GM21515 (cell line): ENCODE results near the gene PLEKHG7.

Experiments
- ATAC-seq: cut with Tn5 transposase; IDR thresholded peaks from one replicate; pipeline ENCODE4 v1.9.1; 2021; ENCODE audit not compliant: unreplicated experiment

PLEKHG7 gene

DNA sequence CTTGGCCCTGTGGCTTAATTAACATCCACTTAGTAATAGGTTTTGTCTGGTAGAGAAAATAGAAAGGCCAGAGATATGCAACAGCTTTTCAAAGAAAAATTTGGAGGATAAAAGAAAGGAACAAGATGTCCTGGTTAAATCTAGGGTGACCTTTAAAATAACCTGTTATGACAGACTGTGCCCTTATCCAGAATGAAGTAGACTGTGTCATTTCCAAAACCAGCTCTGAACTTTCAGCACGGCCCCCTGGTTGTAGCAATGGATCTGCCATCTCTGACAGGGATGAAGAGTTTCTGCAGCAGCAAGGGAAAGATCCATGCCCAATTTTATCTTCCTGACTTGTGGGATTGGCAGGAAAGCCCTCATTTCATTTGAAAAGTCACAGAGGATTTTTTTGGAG, 5.1 kb downstream of the PLEKHG7 start:
- ATAC-seq = no peak

DNA sequence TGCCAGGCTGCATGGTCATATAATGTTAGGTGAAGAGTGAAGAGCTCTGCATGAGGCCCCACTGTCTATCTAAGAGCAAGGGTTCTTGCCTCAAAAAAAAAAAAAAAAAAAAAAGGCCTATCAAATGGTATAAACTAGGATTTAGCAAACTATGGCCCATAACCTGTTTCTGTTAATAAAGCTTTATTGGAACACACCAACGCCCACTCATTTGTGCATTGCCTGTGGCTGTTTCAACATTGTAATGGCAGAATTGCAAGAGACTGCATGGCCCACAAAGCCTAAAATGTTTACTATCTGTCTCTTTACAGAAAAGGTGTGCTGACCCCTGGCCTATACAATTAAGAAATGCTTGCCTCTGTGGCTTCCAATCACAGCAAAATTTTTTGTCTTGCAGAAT, 12.8 kb downstream of the PLEKHG7 start:
- no peak for ATAC-seq

DNA sequence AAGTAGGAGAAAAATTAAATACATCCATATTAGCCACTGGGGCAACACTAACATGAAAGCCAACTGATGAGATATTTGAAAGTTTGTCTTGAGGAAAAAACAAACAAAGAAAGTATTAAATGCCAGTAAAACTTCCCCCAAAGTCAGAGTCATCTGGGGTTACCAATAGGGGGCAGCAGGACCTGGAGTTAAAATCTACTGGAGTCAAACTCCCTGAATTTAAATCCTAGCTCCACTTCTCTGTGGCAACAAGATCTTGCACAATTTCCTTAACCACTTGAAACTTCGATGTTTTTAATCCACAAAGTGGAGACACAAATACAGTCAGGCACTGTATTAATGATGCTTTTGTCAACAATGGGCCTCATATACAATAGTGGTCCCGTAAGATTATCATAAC, 14.4 kb downstream of the PLEKHG7 start:
- ATAC-seq = no peak

DNA sequence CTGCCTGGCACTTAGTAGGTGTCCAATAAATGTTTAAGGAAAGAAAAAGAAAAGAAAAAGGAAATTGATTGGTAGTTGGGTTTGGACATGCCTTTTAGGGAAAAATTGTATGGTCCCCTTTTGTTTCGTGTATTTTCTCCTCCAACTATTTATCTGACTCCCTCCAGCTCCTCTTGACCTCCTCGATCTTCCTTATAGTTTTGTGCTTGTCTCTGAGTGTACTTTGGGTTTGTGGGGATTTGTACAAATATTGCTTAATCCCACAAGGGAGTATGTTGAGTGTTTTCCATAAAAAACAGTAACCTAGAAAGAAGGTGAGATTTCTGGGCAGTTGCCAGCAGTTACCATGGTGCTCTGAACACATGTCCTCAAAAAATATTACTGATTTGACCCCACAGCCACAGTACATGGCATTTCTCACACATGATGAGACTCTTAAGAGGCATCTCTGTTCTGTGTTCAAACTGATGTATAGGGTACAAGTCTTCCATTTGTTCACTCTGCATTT, 15.7 kb downstream of the PLEKHG7 start:
- no peak for ATAC-seq

DNA sequence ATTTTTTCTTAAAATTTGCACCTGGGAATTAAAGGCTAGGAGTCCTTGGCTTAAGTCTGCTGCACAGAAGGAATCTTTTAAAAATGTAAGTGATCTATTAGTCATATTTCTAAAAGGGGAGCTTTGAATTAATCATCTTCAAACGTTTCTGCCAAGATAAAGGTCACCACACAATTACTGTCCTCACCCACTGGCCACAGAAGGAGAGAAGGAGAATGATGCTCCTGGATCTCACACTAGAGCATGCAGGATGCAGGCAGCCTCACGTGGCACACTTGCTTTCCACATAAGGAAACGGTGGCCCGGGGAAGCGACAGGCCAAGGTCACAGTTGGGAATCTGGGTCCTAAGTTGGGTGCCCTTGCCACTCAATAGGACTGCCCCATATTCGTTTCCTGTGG, 16.9 kb downstream of the PLEKHG7 start:
- ATAC-seq = no peak

DNA sequence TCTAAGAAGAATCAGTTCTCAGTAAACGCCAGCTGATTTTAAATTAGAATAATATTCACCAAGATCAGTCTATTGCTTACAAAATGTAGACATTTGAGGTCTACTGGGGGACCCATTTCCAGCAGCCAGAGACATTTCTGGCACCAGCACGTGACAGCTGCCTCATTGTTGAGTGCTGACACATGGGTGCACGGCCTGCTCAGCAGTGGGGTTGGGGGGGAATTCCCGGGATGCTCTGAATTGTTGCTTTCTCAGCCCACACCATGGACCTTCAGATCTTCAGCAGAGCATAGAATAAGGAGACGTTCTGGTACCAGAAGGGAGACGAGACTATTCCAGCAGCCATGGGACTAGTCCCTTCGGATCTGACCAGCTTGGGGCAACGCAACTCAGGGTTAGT, 18.3 kb downstream of the PLEKHG7 start:
- no peak for ATAC-seq

DNA sequence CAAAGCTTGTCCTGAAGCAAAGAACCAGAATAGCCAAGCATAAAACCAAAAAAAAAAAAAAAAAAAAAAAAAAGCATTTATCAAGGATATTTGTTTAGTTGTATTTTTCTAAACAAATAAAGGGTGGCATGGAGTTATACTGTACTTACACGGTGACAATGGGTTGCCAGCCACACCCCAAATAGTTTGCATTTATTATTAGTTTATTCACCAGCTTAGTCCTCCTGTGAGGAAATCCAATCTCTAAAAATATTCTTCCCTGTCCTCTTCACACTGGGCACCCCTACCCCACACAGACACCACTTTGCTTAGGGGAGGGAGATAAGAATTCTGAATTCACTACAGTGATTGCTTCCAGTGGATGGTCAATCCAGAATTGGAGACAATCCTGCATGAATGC, 18.9 kb downstream of the PLEKHG7 start:
- no peak for ATAC-seq

DNA sequence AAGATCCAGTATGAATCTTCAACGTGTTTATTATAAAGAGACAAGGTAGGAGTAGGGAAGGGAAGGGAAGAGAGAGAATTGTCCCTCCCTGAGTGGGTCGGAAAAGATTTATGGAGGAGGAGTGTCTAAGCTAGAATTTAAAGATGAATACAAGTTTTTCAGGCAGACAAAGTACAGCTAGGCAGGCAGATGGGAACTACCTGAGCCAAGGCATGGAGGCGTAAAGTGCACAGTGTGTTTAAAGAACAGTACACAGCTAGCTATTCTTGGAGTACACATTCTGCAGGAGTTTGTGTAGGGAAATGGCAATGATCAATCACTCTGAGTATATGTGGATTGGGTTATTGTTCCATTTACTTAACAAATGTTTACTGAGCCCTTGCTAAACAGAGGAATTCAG, 20.1 kb downstream of the PLEKHG7 start:
- no peak for ATAC-seq

DNA sequence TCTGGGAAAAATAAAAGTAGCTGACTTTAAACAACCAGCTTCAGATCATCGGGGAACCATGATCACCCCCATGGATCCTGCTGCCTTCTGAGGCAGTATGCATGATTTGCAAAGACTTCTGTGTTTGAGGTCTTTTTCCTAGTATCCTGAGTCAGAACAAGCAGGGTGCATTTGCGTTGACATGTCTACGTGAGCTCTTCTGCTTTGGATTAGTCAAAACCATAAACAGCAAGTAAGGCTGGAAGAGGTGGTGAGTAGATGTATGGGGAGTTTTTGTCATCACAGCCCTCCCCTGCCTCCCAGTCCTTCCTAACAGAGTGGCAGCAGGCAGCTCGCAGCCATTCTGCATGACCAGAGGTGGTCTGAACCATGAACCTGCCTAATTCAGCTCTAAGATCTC, 24.1 kb downstream of the PLEKHG7 start:
- no peak for ATAC-seq

DNA sequence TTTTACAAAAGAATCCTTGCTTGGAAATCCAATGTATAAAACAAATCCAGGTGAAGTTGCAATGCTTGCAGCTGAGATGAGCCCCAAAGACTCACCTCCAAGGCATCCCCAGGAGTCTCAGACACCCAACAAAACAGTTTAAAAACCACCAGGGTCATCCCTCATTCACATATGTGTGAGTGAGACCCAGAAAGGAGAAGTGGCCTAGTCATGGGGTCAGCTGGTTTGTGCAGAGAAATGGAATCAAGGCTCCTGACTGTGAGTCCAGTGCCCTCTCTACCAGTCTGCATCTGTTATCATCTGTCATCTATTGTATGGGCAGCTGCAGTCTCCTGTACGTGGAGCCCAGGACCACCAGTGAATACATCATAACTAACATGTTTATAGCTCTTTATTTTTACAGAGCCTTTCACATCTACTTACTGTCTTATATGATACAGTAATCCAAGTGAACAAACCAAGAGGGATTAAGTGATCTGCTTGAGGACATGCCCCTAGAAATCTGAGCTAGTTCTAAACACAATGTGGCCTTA, 27.1 kb downstream of the PLEKHG7 start:
- ATAC-seq = no peak

DNA sequence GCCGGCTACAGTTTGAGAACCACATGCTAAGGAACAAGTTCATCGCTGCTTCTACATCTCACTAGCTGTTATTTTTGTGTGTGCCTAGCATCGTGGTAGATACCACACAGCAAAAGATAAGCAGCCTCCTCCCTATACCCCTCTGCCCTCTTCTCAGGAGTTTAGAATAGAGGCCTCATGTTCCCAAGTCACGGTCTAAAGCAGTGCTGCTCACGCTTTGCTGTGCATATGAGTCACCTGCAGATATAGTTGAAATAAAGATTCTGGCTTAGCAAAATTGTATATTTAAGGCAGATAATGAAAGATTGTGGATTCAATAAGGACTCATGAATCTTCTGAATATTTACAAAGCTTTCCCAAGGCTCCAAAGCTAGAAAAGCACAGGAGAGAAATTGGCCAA, 28.0 kb downstream of the PLEKHG7 start:
- no peak for ATAC-seq

DNA sequence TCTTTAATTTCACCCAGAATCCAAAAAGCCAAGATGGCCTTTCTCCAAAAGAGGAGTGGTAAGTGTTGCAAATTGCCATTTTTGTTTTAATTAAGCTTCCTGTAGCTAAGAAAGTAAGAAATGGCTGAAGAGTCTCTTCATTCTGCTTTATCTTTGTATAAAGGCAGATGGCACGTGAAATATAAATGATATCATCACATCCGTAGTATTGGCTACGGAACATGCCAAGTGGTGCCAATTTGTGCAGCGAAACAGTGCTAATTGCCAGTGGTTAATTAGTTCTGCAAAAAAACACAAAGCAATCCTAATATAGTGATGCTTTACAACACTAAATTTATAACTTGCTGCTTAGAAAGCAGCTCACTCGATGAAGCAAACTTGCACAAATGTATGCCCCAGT, 29.4 kb downstream of the PLEKHG7 start:
- ATAC-seq = no peak

DNA sequence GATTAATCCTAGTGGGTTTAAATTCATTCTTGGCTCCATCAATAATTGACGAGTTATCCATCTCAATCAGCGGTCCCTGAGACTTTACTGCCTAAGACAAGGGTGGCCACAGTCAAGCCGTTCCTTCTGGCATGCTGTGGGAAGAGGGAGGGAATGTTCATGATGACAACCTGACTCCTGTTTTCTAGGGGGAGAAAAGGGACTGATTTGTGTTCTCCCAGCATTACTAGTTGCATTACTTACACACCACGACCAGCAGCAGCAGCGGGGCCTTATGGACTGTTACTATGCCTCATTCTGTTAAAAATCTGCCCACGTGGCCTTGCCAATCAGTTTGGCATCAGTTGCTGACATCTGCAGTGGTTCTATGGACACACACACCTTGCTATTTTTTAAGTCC, 29.9 kb downstream of the PLEKHG7 start:
- no peak for ATAC-seq

DNA sequence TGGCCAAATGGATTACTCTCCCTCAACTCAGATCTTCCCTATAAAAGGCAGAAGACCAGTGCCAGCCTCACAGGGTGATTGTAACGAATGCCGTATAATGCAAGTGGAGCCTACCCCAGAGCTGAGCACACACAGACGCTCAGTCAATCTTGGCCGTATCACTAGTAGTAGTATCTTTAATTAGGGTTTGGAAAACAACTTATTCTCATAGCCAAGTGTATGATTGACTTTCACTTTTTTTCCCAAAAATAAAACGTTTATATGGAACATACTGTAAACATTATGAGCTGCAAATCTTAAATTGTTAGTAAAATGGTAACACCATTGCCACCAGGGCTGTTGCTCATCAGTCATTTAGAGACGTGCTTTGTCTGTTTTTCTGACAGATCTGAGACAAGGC, 30.4 kb downstream of the PLEKHG7 start:
- ATAC-seq = no peak

DNA sequence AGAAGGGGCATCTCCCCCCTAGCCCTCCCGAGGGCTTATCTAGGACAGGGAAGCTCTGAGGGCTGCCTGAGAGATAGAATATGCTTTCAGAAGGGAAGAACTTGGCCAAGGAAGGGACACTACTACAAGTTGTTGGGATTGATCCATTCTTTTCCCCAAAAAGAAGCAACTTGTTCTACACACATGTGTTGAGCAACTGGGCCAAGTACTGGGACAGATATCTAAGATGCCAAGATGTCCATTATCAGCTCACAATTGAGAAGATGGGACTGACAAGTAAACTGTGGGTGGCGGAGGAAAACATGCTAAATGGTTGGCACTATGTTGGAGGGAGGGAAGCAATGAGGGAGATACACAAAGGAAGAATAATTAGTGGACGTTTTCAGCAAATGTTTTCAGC, 30.9 kb downstream of the PLEKHG7 start:
- ATAC-seq = no peak

DNA sequence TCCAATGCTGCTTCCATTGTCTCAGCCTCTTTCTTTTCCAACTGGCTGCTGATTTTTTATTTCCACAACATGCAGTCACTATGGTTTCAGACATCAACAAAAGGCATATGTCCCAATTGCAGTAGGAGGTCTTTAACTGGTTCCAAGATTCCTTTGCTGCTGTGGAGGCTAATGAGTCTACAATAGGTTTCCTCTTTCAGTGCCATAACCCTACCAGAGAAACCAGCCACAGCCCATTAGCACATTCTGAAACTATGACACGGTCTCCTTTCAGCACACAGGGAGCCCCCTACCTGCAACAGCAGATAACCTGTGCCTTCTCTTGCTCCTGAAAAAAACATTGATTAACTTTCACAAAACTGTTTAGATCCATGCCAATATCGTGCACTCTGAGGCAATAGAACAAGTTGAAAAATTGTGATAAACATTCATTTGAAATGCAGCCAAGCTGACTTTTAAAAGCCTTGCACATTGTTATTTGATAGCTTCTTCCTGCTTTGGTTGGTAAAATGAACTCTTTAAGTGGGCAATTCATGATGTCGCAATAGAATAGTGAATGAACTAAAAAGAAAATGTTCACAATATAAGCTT, 32.4 kb downstream of the PLEKHG7 start:
- no peak for ATAC-seq

DNA sequence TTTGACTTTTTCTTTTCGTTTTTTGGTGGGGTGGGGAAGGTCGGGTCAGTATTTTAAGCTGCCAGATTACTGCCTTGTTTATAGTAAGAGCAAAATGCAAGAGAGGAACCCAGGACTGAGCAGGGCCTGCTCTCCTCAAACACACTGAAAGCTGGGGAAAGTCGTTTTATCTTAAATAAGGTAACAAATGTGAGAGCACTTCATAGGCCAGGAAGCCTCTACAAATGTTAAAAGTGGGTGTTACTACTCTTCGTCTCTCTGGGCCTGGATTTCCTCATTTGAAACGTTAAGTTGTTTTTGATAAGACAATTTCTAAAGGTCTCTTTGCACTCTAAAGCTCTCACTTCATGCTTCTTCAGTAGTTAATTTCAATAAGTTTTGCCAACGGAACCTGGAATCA, 33.8 kb downstream of the PLEKHG7 start:
- ATAC-seq = no peak

DNA sequence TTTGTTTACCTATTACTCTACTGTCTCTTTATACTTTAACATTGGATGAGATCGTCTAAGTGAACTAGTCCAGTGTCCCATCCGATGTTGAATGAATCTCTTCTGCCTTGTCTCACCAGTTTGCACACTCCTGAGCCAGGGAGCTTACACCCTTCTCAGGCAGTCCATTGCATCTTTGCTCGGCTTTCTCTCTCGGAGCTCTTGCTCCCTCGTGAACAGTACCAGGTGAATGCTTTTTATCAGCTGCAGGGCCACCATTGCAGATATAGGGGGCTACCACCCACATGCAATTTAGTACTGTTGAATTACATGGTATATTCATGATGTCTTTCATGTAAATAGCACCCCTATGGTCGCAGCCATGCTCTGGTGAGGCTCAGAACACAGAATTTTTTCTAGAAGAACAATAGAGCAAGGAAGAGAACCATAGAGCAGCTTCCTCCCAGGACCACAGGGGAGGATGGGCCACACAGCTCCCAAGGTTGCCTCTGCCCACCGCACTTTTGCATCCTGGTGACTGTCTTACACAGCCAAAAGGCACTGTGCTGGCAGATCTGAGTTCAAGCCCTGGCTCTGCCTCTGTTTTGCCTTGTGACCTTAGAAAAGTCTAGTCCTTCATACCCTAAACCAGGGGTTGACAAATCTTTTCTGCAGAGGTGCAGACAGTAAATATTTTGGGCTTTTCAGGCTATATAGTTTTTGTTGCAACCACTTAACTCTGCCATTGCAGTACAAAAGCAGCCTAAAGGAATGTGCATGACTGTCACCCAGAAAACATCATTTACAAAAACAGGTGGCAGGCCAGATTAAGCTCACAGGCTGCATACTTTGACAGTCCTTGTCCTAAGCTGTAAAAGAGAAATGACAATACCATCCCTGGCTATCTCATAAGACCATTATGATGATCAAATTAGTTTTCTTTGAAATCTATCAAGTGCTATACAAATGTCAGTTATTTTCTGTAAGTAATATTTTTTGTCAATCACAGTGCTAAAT, 35.4 kb downstream of the PLEKHG7 start:
- no peak for ATAC-seq

DNA sequence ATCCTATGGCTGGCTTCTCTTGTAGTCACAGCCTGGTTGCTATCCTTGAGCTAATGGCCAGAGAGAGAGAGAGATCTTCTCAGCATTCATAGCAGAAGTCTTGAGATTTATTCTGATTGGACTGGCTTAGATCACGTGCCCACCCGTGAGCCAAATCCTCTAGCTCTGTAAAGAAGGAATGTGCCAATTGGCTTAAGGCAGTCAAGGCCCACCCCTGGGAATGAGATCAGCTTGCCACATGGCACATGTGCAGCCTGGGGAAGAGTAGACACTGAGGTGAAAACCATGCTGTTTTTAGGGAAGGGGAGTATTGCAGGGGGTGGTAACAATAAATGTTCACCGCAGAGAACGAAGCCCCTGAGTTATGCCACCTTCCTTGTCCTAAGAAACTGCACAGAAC, 36.3 kb downstream of the PLEKHG7 start:
- ATAC-seq = no peak

DNA sequence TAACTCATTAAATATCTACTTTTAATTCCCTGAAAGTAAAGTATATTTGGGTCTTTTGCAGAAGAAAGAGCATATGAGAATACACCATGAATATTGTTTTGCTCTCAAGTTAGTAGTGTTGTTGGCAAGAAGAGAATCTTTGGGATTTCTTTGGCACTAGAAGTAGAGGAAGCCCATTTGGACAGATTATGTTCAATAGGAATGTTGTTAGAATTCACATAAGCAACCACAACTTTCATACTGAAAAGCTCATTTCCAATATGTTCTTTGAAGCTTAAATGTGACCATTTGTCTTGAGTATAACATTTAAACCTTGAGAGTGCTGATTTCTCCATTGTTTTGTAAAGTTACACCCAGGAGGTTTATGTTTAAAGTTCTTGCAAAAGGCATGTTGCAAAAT, 37.6 kb downstream of the PLEKHG7 start:
- ATAC-seq = no peak

DNA sequence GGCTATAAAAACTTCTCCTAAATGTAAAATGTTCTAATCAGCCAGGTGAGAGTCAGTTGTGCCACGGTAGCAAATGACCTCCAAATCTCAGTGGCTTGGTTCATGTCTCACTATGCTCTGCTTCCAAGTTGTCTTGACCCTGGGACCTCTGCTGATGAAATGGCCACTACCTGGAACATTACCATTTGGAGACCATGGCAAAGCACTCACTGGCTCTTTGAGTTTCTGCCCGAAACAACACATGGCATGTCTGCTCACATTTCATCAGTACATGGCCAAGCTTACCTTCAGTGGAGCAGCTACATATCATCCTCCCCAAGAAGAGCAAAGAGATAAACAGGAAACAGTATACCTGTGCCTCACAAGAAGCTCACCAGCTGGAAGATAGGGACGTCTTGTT, 40.2 kb downstream of the PLEKHG7 start:
- no peak for ATAC-seq
